ENCODE measurements around the gene MPDU1.
A peak's percentile ranks its signal among the peaks of the same experiment; 100 is the strongest.

The MPDU1 gene

DNA sequence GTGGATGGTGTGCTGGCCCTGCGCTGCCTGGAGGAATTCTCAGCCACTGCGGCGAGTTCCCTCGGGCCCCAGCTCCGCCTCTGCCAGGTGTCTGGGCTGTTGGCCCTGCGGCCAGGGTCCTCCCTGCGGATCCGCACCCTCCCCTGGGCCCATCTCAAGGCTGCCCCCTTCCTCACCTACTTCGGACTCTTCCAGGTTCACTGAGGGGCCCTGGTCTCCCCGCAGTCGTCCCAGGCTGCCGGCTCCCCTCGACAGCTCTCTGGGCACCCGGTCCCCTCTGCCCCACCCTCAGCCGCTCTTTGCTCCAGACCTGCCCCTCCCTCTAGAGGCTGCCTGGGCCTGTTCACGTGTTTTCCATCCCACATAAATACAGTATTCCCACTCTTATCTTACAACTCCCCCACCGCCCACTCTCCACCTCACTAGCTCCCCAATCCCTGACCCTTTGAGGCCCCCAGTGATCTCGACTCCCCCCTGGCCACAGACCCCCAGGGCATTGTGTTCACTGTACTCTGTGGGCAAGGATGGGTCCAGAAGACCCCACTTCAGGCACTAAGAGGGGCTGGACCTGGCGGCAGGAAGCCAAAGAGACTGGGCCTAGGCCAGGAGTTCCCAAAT is 26.4 kb upstream of the MPDU1 start:
- no peak overlapping the region for H3K4me3 ChIP-seq (ENCODE audit: severe bottlenecking)
- no peaks in the 10 kb centered on the region for H3K36me3 ChIP-seq (ENCODE audit: low read depth)
- H3K9me3 ChIP-seq (ENCODE audit: severe bottlenecking) = no peaks in the 10 kb centered on the region
- H3K27ac ChIP-seq (ENCODE audit: poor library complexity, severe bottlenecking) = peak overlapping the region; percentile 76
- peaks cover 17% of the 10 kb centered on the region for H3K4me1 ChIP-seq (ENCODE audit: insufficient read depth, poor library complexity, severe bottlenecking)
- TF ChIP-seq, protein P1, sequence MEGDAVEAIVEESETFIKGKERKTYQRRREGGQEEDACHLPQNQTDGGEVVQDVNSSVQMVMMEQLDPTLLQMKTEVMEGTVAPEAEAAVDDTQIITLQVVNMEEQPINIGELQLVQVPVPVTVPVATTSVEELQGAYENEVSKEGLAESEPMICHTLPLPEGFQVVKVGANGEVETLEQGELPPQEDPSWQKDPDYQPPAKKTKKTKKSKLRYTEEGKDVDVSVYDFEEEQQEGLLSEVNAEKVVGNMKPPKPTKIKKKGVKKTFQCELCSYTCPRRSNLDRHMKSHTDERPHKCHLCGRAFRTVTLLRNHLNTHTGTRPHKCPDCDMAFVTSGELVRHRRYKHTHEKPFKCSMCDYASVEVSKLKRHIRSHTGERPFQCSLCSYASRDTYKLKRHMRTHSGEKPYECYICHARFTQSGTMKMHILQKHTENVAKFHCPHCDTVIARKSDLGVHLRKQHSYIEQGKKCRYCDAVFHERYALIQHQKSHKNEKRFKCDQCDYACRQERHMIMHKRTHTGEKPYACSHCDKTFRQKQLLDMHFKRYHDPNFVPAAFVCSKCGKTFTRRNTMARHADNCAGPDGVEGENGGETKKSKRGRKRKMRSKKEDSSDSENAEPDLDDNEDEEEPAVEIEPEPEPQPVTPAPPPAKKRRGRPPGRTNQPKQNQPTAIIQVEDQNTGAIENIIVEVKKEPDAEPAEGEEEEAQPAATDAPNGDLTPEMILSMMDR (IDR thresholded peaks at IDR 0.05; ENCODE audit: poor library complexity, severe bottlenecking) = no peak
- ATAC-seq (ENCODE audit: low read depth) (no peak), DNase-seq (ENCODE audit: low spot score) (no peak)
- H3K27me3 ChIP-seq (ENCODE audit: insufficient read depth, poor library complexity, severe bottlenecking) = no peaks in the 10 kb centered on the region

DNA sequence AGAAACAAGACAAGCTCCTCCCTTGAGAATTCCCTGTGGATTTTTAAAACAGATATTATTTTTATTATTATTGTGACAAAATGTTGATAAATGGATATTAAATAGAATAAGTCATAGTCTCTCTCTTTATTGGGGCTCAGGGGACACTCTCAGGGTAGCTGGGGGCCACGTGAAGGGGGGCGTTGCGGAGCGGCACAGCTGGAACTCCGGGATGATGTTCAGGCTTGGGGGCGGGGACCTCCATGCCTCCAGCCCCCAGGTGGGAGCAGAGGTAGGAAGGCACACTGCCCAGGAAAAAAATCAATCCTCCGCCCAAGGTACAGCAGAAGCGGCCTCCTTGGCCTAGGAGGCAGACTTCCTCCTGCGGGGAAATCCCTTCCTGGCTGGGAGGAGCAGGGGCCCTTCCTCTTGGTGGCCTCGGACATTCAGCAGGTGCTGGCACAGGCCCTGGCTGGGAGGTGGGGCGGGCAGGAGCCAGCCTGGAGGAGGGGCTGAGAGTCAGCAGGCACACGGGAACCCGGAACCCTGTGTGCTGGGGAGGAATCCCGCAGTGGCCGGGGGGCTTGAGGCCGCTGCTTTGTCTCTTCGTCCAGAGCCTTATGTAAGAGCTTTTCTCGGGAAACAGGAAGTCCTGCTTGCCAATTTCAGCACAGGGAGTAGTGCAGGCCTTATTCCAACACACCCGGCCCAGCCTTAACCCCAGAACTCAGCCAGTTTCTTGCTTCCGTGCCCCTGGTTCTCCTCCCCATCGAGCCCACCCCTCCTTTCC is 25.7 kb upstream of the MPDU1 start:
- TF ChIP-seq, protein P1 (IDR thresholded peaks at IDR 0.05; ENCODE audit: poor library complexity, severe bottlenecking) = peak; percentile 8
- ATAC-seq (ENCODE audit: low read depth) (peak; percentile 52), DNase-seq (ENCODE audit: low spot score) (no peak)
- Histone ChIP-seq H3K4me1 (ENCODE audit: insufficient read depth, poor library complexity, severe bottlenecking) (peaks cover 17% of the 10 kb centered on the region), H3K27me3 (ENCODE audit: insufficient read depth, poor library complexity, severe bottlenecking) (no peaks in the 10 kb centered on the region), H3K27ac (ENCODE audit: poor library complexity, severe bottlenecking) (peak overlapping the region; percentile 76), H3K9me3 (ENCODE audit: severe bottlenecking) (no peaks in the 10 kb centered on the region), H3K4me3 (ENCODE audit: severe bottlenecking) (peak overlapping the region; percentile 13), H3K36me3 (ENCODE audit: low read depth) (no peaks in the 10 kb centered on the region; the same call in 1 of the 2 replicates)

DNA sequence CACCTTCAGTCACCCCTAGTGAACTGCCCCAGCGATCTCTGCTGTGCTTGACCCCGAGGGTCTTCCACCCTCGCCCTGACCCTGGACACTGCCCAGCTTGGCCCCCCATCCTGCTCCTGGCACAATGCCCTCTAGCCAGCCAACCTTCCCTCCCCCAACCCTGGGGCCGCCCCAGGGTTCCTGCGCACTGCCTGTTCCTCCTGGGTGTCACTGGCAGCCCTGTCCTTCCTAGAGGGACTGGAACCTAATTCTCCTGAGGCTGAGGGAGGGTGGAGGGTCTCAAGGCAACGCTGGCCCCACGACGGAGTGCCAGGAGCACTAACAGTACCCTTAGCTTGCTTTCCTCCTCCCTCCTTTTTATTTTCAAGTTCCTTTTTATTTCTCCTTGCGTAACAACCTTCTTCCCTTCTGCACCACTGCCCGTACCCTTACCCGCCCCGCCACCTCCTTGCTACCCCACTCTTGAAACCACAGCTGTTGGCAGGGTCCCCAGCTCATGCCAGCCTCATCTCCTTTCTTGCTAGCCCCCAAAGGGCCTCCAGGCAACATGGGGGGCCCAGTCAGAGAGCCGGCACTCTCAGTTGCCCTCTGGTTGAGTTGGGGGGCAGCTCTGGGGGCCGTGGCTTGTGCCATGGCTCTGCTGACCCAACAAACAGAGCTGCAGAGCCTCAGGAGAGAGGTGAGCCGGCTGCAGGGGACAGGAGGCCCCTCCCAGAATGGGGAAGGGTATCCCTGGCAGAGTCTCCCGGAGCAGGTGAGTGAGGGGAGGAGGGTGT is 24.9 kb upstream of the MPDU1 start, which contains the start of gene TNFSF13:
TSS of gene TNFSF13 (plus strand) at position 207 of the 776 bp plus-strand sequence. CDS start at position 497, 290 bp downstream.
- Histone ChIP-seq H3K27me3 (ENCODE audit: insufficient read depth, poor library complexity, severe bottlenecking) (no peaks in the 10 kb centered on the region), H3K9me3 (ENCODE audit: severe bottlenecking) (no peaks in the 10 kb centered on the region), H3K4me3 (ENCODE audit: severe bottlenecking) (peak within 1 kb of the TSS; percentile 13), H3K36me3 (ENCODE audit: low read depth) (peaks cover under 1% of the 10 kb centered on the region; the same call in 1 of the 2 replicates), H3K4me1 (ENCODE audit: insufficient read depth, poor library complexity, severe bottlenecking) (peaks cover 17% of the 10 kb centered on the region), H3K27ac (ENCODE audit: poor library complexity, severe bottlenecking) (peak within 1 kb of the TSS; percentile 76)
- TF ChIP-seq, protein P1 (IDR thresholded peaks at IDR 0.05; ENCODE audit: poor library complexity, severe bottlenecking) = no peak
- no peak for ATAC-seq (ENCODE audit: low read depth)
- DNase-seq (ENCODE audit: low spot score) = no peak

DNA sequence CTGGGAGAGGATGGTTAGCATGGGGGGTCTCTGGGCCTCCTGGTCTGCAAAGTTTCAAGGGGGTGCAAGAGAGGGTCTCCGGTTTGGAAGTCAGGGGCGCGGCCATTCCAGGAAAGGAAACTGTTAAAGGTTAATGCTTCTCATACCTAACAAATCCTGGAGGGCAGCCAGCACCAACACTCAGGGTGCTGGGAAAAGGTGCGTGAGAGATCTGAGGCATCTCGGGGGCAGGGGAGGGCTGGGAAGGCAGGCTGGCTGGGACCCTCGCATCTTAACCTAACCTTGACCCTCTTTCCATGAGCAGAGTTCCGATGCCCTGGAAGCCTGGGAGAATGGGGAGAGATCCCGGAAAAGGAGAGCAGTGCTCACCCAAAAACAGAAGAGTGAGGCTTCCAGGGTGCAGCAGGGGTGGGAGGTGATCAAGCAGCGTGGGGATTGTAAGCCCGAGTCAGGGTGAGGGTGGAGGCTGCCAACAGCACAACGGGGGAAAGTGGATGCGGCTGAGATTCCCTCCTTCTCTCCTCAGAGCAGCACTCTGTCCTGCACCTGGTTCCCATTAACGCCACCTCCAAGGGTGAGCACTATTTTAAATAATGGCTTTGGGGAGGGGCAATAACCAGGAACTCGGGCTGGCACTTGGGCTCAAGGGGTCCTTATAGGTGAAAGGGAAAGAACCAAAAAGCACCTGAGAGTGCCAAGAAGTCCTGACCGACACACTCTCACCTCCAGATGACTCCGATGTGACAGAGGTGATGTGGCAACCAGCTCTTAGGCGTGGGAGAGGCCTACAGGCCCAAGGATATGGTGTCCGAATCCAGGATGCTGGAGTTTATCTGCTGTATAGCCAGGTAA is 24.1 kb upstream of the MPDU1 start:
- Histone ChIP-seq H3K27ac (ENCODE audit: poor library complexity, severe bottlenecking) (peak overlapping the region; percentile 76), H3K36me3 (ENCODE audit: low read depth) (peaks cover 9% of the 10 kb centered on the region), H3K4me3 (ENCODE audit: severe bottlenecking) (no peak overlapping the region), H3K27me3 (ENCODE audit: insufficient read depth, poor library complexity, severe bottlenecking) (no peaks in the 10 kb centered on the region), H3K4me1 (ENCODE audit: insufficient read depth, poor library complexity, severe bottlenecking) (peaks cover 17% of the 10 kb centered on the region), H3K9me3 (ENCODE audit: severe bottlenecking) (no peaks in the 10 kb centered on the region)
- no peak for ATAC-seq (ENCODE audit: low read depth)
- no peak for DNase-seq (ENCODE audit: low spot score)
- TF ChIP-seq, protein P1 (IDR thresholded peaks at IDR 0.05; ENCODE audit: poor library complexity, severe bottlenecking) = no peak
